ENCODE measurements around the gene EFCAB6. TPM values are rescaled to one million over a fixed set of nuclear protein-coding genes. Genes with fewer than 3 reads are reported as not detected.

EFCAB6 gene
- total and polyA plus RNA-seq, 2 of the 13 experiments (the other 11 are each of a cell fraction or from before 2014, with no cell fraction given): not detected

DNA sequence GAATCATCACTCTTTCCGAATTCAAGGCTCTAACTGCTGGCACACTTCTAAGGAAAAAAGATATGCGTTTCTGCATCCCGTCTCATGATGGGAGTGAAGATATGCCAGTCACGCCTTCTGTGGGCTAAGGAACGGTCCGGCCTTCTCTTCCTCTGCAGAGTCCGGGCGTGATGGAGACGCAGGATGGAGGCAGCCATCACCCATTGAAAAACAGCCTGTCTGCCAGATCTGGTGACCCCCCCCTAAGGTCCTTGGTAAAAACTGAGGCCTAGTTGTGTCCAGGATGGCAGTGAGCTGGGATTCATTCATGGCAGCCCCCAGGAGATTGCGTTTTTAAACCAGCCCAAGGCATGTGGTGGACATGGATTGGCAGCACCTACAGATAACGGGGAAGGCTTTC lies 6.9 kb upstream of the EFCAB6 start (continued):
- TF ChIP-seq SOX6 (IDR thresholded peaks at IDR 0.05) (no peak), SOX6 (CRISPR knock-in tag; IDR thresholded peaks at IDR 0.05) (no peak), SMARCE1 (IDR thresholded peaks at IDR 0.05; ENCODE audit: borderline replicate concordance) (no peak), TEAD2 (CRISPR knock-in tag; IDR thresholded peaks at IDR 0.05) (no peak), ZNF138 (CRISPR knock-in tag; IDR thresholded peaks at IDR 0.05; ENCODE audit: low read depth) (no peak), ZNF878 (CRISPR knock-in tag; IDR thresholded peaks at IDR 0.05) (no peak), PPARG (CRISPR knock-in tag; conservative IDR thresholded peaks at IDR 0.05) (no peak), AGO1 (IDR thresholded peaks at IDR 0.05; ENCODE audit: low read depth, low read length, poor library complexity, severe bottlenecking) (no peak), ZNF274 (CRISPR knock-in tag; IDR thresholded peaks at IDR 0.05) (no peak), TAF1 (CRISPR knock-in tag; IDR thresholded peaks at IDR 0.05) (no peak), THYN1 (CRISPR knock-in tag; IDR thresholded peaks at IDR 0.05; ENCODE audit: borderline replicate concordance, low read depth) (no peak)
- TF ChIP-seq, protein P1, sequence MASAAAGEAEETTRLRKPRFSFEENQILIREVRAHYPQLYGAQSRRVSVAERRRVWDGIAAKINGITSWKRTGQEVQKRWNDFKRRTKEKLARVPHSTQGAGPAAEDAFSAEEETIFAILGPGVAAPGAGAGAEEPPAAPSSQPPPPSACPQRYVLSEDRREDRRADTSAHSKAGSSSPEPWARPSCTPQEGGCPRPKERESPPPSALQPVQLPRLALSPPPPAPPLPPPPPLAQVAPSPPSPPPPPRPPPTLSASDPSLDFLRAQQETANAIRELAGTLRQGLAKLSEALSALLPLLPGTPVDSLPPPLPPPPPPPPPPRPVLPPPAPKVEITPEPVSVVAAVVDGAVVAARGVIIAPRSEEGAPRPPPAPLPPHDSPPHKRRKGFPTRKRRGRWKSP (CRISPR knock-in tag; IDR thresholded peaks at IDR 0.05): no peak

- TF ChIP-seq AHR (CRISPR knock-in tag; IDR thresholded peaks at IDR 0.05): no peak
- TF ChIP-seq SP4 (CRISPR knock-in tag; IDR thresholded peaks at IDR 0.05): no peak
- TF ChIP-seq, protein P2, sequence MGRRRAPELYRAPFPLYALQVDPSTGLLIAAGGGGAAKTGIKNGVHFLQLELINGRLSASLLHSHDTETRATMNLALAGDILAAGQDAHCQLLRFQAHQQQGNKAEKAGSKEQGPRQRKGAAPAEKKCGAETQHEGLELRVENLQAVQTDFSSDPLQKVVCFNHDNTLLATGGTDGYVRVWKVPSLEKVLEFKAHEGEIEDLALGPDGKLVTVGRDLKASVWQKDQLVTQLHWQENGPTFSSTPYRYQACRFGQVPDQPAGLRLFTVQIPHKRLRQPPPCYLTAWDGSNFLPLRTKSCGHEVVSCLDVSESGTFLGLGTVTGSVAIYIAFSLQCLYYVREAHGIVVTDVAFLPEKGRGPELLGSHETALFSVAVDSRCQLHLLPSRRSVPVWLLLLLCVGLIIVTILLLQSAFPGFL (CRISPR knock-in tag; IDR thresholded peaks at IDR 0.05): no peak
- TF ChIP-seq ZNF432 (CRISPR knock-in tag; IDR thresholded peaks at IDR 0.05; ENCODE audit: borderline replicate concordance): no peak
- TF ChIP-seq XBP1 (CRISPR knock-in tag; IDR thresholded peaks at IDR 0.05): no peak
- TF ChIP-seq HHEX (CRISPR knock-in tag; IDR thresholded peaks at IDR 0.05): no peak
- no peak for TF ChIP-seq ZBTB2 (CRISPR knock-in tag; IDR thresholded peaks at IDR 0.05; ENCODE audit: low read depth)
- Histone ChIP-seq H3K9ac (ENCODE audit: insufficient read depth, low read depth, low read length) (no peak overlapping the region), H3K79me2 (ENCODE audit: insufficient read depth, low read length) (no peaks in the 10 kb centered on the region), H3K9me3 (ENCODE audit: low read length) (no peaks in the 10 kb centered on the region), H4K20me1 (ENCODE audit: insufficient read depth, low read length) (no peaks in the 10 kb centered on the region), H3K4me2 (ENCODE audit: low read depth, low read length) (no peak overlapping the region), H3K4me3 (replicated peaks in 1 of 3; ENCODE audit: insufficient read depth in 1 of 3, low read depth in 2 of 3, low read length in 3 of 3) (no peak overlapping the region), H3K27ac (ENCODE audit: extremely low read length, insufficient read depth, low read length) (no peak overlapping the region), H3K4me1 (ENCODE audit: insufficient read depth, low read length) (no peaks in the 10 kb centered on the region), H3K36me3 (replicated peaks in 1 of 2; ENCODE audit: control insufficient read depth in 1 of 2, insufficient read depth in 2 of 2, low read length in 2 of 2) (no peaks in the 10 kb centered on the region), H3K27me3 (ENCODE audit: control insufficient read depth in 1 of 2, insufficient read depth in 2 of 2, low read length in 2 of 2) (peaks cover 0 to 35% of the 10 kb centered on the region in 2 experiments; a peak in 4 of 5 replicates), H2AFZ (ENCODE audit: low read length) (no peak overlapping the region)
- ChIA-PET CTCF (ENCODE audit: low intra/inter-chr PET ratio, low total read pairs) (no interaction called here), POLR2A (no interaction called here)
- intact Hi-C loops (cut with micrococcal nuclease; ENCODE audit: unreplicated experiment): no loop called here
- FAIRE-seq (no peak), DNase-seq (ENCODE audit: low spot score) (no peak), ATAC-seq (no peak)
- BruUV-seq (replicated peaks): no TSS peak
- in situ Hi-C loops (cut with HindIII; ENCODE audit: extremely low pct_ligation_motif_present, low pct_unique_long_range_greater_than_20kb): no loop called here
- WGBS (ENCODE audit: low lambda C conversion rate): 40% methylated on average over 9 of the region's 9 CpGs
Measured at GRCh38 chr22:43817402-43817801, 5.3 kb upstream of the EFCAB6 start.

Data from HepG2 (cell line).